GM08714 (cell line): ENCODE measurements around the gene TCTN1.
"Not testable (repeated sequence)": the region's sequence is repeated elsewhere in the genome, so short reads cannot be mapped to it uniquely, and the experiment has no call there.

Source experiments
- H3K4me3 ChIP-seq: fragments of 200-500 bp; sonication (Bioruptor generic); 2 replicates; pipeline ENCODE4 v1.5.1; 2014; ENCODE audit warnings: mild to moderate bottlenecking, low read length, inconsistent platforms
- ZNF274 ChIP-seq: IDR thresholded peaks from 2 replicates; pipeline ENCODE4 v1.6.1; 2012; ENCODE audit warnings: mild to moderate bottlenecking, low read depth, low read length

Gene TCTN1

DNA sequence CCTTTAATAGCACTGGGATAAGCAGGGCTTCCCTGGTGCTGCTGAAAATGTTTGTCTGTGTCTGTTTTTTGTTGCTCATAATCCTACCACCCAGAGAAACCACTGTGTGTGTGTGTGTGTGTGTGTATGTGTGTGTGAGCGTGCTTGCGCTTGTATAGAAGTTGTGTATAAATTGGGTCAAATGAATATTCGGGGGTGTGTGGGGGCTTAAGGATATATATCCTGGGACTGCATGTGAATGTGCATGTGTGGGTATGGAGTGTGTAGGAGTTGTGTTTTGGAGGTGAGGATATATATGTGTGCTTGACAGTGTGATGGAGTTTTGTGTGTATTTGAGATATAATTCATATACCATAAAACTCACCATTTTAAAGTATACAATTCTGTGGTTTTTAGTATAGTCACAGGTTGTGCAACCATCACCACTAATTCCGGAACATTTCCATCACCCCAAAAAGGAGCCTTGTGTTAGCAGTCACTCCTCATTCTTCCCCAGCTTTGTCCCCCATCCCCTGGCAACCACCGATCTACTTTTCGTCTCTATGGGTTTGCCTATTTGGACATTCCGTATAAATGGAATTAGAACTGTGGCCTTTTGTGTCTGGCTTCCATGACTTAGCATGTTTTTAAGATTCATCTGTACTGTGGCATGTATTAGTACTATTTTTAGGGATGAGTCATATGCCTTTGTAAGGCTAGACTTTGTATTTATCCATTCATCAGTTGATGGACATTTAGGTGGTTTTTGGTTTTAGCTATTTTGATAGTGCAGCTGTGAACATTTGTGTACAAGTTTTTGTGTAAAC lies 25.6 kb downstream of the TCTN1 start:
- no peak for TF ChIP-seq ZNF274
- H3K4me3 ChIP-seq, result no peak overlapping the region

DNA sequence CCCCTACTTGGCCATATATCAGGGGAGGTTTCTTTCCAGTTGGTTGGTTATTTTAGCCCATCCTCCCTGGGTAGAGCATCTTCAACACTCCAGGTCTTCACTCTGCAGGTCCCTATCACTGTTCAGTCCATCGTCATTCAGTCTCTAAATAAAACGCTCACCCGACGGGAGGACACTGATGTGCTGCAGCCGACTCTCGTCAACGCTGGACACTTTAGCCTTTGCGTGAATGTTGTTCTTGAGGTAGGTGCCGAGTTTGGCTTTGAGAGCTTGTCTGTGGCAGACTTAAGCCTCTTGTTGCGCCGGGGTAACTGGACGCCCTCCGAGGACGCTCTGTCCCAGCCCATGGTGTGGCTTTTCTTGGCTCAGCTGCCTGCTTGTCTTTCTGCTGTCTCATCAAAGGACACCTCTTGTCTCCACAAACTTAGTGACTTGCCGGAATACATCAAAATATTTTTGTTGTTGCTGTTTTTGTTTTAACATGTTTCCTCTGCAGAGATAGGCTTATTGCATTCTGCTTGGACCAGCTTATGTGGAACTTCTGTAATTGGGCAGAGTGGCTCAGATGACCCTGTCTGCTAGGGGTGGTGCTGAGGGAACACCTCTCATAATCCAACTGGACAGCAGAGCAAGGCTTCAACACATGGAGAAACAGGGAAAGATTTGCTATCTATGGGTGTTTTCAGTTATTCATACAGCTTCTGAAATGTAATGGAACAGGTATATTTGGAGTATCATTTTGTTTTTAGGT lies 26.5 kb downstream of the TCTN1 start:
- TF ChIP-seq ZNF274, result no peak

DNA sequence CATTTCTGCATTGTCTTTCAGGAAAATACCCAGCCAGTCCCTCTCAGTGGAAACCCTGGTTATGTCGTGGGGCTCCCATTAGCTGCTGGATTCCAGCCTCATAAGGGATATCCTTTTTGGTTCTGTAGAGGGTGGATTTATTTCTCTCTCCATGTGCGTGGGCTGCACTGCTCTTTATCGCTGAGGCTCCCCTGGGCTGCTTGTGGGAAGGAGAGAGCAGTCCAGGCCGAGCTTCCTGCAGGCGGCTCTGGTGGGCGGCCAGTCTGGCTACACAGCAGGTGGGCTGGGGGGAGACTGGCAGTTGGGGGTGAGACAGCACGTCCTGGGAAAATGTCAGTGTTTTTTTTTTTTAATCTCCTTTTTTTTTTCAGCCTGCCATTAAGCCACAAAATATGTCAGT lies 27.6 kb downstream of the TCTN1 start:
- H3K4me3 ChIP-seq, result no peak overlapping the region; the same call in 1 of the 2 replicates
- no peak for TF ChIP-seq ZNF274

More for the DNA sequence above, 26.5 kb downstream of the TCTN1 start:
- H3K4me3 ChIP-seq, result no peak overlapping the region; the same call in 1 of the 2 replicates

DNA sequence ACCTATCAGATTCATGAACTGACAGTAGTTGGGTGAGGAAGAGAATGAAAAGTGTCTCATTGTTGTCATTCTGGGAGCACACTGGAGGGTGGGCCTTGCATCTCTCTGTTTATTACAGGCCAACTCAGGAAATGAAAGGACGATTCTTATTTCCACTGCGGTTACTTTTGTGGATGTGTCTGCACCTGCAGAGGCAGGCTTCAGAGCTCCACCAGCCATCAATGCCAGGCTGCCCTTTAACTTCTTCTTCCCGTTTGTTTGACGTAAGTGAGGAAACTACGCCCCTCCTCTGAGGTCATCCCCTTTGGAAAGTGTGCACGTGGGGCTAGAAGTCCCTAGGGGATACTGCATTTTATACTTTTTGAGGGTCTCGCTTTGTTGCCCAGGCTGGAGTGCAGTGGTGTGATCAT lies 33.7 kb downstream of the TCTN1 start:
- H3K4me3 ChIP-seq, result no peak overlapping the region; the same call in 1 of the 2 replicates

DNA sequence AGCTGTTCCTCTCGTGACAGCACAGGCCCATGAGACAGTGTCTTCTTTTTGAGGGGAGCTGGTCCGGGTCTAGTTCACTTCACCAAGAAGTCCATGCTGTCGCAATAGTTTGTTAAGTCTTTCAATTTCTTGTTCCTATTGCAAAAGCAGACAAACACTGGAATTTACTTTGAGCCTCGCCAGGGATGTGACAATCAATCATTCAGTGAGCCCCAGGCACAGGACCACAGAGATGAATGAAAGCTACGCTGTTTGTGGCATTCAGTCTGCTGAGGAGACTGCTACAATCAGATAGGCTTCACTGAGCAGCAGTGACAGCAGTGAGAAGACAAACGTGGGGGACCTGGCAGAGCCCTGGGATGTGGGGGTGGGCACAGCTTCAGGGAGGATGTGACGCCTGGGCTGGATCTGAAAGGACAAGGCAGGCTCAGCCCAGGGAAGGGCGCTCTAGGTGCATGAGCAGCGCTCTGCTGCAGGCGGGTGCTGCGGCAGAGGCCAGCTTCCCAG lies 35.5 kb downstream of the TCTN1 start:
- TF ChIP-seq ZNF274, result no peak
- no peak overlapping the region for H3K4me3 ChIP-seq

More for the DNA sequence above, 33.7 kb downstream of the TCTN1 start:
- TF ChIP-seq ZNF274, result no peak

DNA sequence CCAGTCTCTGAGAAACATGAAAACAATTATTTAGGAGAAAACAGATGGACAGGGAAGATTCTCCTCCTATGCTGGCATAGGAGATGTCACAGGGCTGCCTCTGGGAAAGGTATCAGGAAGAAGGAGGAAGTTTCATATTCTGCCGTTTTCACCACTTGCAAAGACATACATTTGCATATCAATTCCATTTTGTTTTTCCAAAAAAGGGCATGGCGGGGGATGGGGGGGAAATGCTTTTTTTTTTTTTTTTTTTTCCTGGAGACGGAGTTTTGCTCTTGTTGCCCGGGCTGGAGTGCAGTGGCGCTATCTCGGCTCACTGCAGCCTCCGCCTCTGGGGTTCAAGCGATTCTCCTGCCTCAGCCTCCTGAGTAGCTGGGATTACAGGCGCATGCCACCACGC lies 40.3 kb downstream of the TCTN1 start:
- not testable (repeated sequence) for H3K4me3 ChIP-seq

DNA sequence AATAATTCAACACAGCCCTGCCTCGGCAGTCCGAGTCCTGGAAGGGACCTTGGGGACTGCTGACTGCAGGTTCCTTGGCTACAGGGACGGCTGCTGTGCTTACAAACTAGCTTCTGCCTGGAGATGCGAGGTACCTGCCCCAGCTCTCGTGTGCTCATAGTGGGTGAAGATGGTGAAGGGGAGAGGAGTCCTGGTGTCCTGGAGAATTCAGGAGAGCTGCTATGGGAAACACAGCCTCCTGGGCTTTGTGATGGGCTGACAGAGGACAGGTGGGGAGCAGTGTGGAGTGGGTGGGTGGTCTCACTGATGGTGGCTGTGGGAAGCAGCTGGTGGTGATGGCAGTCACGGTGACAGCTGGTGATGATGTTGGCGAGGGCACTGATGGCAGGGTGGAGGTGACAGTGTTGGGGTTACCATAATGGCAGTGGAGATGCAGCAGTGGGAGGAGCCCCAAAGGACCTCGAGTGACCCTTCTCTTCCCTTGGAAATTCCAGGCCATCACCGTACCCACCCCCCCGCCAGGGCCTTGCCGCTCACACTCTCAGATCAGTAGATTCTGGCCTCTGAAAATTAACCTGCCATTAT lies 42.2 kb downstream of the TCTN1 start:
- TF ChIP-seq ZNF274, result no peak
- H3K4me3 ChIP-seq, result no peak overlapping the region

DNA sequence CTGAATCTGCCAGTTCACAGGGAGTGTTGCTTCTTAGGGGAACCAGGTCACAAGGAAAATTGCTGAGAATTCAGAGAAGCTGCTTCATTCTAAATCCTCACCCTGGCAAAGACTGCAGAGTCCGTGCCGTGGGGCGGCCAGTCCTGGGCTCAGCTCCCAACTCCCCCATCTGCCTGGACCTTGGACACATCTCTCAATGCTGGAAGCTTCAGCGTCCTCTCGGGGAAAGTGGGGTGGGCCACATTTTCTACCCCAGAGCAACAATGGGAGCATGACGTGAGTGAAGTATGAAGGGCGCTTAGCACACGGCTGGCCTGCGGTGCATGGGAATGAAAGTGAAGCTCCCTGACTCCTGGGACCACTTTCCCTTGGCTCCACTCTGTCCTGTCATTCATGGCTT lies 43.8 kb downstream of the TCTN1 start:
- TF ChIP-seq ZNF274, result no peak
- H3K4me3 ChIP-seq, result no peak overlapping the region

DNA sequence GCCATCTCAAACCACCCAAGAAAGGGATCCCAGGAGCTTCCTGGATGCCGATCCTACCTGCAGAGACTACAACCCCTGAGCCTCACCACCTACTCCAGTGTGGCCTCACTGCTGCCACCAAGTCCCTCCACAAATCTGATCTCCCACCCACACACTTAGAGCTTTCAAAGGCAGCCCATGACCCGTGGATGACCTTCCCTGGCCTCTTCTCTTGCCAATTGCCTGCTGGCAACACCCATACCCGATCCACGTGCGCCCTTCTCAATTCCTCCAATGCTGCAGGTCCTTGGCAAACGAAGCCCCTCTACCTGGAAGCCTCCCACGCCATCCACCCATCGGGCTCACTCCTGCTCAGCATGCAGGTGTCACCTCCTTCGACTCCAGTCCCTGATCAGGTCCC lies 44.3 kb downstream of the TCTN1 start:
- no peak overlapping the region for H3K4me3 ChIP-seq
- no peak for TF ChIP-seq ZNF274

DNA sequence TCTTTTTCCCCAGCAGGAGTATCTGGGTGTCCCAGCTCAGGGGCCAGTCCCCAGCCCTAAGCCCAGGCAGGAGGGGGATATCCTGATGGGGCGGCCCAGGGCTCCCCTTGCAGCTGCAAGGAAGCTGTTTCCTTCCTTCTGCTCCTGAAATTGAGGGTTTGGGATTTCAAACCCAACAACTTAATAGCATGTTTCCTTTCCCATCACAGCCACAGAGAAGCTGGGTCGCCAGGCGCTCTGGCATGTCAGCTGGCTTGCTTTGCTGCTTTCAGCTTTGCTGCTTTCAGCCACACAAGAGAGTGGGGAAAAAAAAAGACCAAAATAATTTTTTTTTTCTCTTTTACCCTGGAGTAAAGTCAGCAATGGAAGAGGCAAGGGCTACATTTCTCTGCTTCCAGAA lies 44.9 kb downstream of the TCTN1 start:
- no peak overlapping the region for H3K4me3 ChIP-seq
- no peak for TF ChIP-seq ZNF274

DNA sequence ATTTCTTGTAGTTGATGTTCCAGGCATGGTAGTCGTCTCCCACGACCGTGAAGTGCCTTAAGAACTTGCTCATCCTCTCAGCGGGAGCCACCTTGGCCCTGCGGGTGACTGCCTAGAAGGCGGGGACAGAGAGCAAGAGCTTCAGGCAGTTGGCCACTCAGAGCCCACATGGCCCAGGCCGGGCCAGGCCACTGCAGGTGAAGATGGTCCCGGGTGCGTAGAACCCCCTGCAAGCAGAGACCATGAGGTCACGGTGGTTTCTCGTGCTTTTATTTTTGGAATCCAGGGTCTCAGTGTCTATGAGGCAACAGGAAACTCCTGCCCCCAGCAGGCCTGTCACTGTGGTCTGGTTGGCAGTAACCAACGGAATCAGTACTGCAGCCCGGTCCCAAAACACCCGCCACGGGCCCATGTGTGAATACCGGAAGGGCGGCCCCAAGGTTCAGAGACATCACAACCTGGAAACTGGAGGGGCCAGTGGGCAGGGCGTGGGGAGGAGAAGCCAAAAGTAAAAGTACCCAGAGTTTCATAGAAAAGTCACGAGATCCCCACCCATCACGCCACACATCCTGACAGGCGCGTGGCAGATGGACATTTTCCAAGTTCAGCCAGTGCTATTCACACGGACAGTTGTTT lies 47.5 kb downstream of the TCTN1 start:
- H3K4me3 ChIP-seq, result peak overlapping the region; percentile 48; the same call in 1 of the 2 replicates
- no peak for TF ChIP-seq ZNF274

DNA sequence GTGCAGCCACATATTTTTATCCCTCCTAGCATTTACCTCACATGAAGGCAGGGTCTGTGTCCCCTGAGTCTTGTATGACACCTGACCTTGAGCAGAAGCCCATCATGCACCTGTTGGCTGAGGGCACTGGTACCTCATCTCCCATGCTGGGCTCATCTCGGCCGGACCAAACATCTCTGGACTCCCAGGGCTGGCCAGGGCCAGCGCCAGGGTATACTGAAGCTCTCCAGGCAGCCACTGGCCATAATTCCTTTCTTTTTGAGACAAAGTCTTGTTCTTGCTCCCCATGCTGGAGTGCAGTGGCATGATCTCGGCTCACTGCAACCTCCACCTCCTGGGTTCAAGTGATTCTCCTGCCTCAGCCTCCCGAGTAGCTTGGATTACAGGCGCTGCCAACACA lies 53.0 kb downstream of the TCTN1 start:
- no peak overlapping the region; the same call in 1 of the 2 replicates for H3K4me3 ChIP-seq
- no peak for TF ChIP-seq ZNF274

DNA sequence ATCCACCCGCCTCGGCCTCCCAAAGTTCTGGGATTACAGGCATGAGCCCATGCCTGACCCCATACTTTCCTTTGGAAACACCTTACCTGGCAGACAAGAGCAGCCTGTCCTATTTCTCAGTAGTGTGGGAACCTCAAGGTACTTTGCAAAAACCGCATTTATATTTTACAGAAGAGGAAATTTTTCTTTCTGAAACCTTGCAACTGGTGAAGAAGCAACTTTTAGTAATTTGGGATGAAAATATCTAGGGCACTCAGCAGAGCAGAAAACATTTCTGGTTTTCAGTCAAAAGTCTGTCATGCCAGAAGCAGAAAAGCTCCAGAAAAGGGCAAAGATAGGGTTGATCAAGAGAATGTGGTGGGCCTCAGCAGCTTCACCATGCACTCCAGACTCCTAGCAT lies 53.7 kb downstream of the TCTN1 start:
- no peak for TF ChIP-seq ZNF274
- peak overlapping the region; percentile 2; the same call in 1 of the 2 replicates for H3K4me3 ChIP-seq
